GM18907 (cell line): Measurements from ENCODE around the gene WNK2.

Experiments used
- ATAC-seq: cut with Tn5 transposase; IDR thresholded peaks from one replicate; pipeline ENCODE4 v1.9.1; 2021; ENCODE audit warnings: mild to moderate bottlenecking, moderate library complexity; ENCODE audit not compliant: unreplicated experiment

The WNK2 gene

DNA sequence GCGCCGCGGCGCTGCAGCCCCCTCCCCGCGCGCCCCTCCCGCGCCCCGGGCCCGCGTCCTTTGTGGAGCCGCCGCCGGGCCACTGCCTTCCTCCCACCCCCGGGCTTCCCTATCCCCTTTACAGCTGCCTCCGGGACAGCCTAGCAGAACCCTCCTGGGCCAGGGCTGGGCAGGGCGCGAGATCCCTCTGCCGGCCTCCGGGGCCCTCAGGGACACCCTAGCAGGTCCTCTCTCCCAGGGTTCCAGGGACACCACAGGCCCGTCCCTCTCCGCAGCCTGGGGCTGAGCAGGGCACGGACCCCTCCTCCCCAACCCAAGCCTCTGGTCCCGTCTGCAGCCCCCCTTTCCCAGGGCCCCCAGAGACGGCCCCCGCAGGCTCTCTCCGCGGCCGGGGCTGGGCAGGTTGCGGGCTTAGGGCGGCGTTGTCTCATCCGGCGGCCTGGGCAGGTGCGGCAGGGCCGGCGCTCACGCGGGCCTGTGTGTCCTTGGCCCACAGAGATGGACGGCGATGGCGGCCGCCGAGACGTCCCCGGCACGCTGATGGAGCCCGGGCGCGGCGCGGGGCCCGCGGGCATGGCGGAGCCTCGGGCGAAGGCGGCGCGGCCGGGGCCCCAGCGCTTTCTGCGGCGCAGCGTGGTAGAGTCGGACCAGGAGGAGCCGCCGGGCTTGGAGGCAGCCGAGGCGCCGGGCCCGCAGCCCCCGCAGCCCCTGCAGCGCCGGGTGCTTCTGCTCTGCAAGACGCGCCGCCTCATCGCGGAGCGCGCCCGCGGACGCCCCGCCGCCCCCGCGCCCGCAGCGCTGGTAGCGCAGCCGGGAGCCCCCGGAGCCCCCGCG is 710 bp downstream of the WNK2 start:
- ATAC-seq: no peak

DNA sequence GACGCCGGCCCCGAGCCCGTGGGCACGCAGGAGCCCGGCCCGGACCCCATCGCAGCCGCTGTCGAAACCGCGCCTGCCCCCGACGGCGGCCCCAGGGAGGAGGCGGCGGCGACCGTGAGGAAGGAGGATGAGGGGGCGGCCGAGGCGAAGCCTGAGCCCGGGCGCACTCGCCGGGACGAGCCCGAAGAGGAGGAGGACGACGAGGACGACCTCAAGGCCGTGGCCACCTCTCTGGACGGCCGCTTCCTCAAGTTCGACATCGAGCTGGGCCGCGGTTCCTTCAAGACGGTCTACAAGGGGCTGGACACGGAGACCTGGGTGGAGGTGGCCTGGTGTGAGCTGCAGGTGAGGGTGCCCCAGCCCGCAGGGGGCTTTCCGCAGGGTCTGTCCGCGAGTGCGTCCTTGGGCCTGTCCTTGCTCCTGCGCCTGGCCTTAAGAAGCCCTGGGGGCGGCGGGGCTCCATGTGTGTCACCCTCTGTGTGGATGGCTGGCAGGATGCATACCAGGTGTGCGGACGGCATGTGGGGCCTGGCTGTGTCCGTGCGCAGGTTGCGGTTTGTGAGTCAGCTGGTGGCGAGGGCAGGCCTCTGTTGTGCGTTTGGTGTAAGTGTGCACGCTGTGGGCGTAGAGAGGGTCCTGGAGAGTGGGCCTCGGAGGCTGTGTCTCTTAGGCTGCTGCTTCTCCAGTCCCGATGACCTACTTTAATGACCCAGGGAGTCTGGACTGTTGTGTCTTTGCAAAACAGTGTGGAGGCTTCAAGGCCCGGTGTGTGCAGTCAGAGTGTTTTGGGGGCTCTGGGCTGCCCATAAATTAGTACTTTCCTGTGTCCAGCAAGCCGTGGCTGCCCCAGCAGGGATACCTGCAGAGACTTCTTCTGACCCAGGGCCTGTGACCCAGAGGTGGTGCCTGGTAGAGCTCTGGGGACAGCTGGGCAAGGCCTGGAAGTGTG is 1.6 kb downstream of the WNK2 start:
- ATAC-seq: no peak

DNA sequence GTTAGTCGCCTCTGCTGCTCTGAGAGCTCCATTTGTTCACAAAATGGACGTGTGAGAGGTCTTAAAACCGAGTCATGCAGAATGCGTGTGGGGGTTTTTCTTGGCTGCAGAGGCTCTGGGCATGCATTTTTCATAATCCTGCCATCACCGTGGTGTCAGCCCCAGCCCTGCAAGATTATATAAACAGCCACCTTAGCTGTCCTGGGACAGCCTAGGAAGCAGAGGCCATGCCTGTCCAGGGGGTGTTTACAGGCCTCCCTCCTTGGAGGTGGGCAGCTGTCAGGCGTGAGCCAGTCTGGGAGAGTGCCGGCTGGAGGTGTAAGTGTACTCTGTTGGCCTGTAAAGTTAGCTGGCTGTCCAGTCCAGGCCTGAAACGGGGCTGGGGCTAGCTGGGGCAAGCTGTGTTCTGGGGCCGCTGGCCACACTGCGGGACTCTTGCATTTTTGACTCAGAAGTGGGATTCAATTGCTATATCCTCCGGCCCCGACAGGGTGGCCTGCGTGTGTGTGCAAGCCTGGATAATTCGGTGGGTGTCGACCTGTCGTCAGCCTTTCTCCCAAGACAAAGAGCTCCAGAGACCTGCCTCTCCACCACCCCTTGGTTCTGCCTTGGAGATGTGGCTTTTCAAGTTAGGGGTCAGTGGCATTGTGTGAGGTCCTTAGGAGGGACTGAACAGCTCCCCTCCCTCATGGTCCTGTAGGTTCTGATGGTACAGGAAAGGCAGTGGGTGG is 2.4 kb downstream of the WNK2 start:
- no peak for ATAC-seq

DNA sequence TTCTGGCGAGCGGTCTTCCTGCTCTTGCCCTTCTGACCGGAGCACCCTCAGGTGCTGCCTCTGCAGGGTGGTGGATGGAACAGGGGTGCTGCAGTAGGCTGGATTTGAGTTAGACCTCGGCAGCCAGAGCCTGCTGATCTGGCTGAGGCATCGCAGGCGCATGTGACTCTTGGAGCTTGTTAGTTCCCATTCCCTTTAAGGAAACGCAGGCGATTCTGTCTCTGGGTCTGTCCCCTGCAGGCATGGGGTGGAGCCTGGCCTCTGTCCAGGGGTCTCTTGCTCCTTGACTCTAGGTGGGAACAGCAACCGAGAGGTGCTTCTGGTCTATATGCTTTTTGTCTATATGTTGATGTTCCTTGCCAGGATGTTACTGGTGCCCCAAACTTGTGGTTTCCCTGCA is 3.1 kb downstream of the WNK2 start:
- no peak for ATAC-seq

DNA sequence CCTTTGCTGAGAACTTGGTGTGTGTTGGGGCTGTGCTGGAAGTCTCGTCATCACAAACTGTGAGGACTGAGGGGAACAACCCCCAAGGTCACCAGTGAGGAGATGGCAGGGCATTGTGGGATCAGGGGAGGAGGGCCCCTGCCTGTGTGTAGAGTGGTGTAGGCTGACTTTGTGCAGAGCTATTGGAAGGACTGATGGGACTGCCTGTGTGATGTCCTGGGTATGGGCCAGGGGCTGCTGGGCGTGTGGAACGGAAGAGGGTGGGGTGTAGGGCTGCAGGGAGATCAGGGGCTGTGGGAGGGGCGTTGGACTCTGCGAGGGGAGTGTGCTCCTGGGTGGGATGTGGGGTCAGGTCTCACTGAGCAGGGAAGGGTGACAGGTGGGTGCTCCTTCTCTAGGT is 3.6 kb downstream of the WNK2 start:
- no peak for ATAC-seq

DNA sequence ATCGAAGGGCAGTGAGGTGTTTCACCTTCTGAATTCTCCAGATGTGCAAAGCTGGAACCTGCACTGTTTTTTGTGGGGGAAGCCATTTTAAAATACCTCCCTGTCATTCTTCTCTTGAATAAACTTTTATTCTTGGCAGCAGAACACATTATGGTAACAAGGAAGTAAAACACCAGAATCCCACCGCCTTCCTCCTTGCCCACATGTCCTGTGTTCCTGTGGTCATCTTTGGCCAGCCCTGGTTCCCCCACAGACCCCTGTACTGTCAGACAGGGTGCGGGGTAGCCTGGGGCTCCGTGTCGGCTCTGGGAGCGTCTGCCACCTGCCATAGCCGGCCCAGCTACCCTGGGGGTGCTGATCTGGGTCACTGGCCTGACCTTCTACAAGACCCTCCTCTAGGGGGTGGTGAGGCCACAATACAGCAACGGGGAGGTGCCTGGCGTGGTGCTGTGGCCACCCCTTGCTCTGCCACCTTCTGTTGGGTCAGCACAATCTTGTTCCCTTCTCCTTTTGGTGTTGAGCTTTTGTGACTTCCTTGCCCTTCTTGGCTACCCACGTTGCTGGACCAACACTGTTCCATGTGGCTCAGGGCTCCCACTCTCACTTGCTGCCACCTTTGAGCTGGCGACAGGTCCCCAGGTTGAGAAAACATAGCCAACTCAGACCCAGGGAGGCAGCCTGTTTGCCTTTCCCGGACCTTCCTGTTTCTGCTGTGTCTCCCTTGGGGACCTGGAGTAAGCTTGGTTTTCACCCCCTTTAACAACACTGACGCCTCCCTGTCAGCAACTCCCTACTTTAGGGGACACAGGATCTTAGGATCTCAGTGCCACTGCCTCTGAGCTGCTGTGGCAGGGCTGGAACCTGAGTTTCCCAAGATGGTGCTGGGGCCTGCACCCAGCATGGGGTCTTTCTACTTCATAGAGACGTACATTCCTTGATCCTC is 4.8 kb downstream of the WNK2 start:
- ATAC-seq: no peak

DNA sequence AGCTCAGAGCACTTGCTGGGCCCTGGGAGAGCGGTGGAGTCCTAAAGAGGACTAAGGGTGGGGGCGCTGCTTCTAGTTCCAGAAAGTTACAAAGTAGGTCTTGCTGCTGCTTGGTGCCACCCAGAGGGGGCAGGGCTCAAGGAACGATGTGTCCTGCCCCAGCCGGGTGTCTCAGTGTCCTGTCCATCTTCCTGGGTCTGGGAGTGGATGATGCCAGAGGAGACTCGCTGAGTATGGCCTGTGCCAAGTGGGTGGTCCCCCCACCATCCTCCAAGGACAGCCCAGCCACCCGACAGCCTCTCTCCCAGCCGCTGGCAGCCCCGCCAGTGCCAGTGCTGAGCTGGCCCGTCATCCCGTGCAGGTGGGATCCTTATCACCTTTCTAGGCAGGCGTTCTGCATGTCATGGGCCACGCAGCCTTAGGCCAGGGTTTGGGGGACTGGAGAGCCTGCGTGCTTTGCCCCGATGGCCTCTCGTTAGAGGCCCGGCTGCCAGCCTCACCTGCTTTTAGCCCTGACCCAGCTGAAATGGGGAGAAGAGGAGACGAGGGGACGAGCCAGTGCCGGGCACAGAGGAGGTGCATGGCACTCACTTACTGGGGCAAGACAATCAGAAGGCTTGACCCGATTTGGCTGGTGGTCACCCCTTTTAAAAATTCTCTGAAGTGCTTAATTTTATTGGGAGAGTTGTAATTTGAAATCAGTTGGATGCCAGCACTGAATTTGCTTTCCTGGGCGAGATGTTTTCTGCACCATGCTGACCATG is 5.6 kb downstream of the WNK2 start:
- ATAC-seq: no peak

DNA sequence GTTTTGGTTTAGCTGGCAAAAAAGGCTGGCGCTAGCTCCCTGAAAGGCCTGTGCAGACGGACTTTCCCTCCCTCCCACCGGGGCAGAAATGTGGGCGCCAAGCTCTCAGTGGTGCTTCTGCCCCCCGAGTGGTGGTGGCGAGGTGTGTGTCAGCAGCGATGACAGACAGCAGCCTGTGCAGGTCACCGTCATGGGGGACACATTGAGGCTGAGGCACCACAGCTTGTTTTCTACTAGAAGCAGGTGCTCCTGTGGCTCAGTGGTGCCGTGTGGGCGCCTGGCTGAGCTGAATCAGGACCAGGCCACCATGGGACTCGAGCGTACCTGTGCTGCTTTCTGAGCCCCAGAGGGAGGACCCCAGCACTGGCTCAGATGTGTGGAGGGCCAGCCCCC is 6.2 kb downstream of the WNK2 start:
- no peak for ATAC-seq

DNA sequence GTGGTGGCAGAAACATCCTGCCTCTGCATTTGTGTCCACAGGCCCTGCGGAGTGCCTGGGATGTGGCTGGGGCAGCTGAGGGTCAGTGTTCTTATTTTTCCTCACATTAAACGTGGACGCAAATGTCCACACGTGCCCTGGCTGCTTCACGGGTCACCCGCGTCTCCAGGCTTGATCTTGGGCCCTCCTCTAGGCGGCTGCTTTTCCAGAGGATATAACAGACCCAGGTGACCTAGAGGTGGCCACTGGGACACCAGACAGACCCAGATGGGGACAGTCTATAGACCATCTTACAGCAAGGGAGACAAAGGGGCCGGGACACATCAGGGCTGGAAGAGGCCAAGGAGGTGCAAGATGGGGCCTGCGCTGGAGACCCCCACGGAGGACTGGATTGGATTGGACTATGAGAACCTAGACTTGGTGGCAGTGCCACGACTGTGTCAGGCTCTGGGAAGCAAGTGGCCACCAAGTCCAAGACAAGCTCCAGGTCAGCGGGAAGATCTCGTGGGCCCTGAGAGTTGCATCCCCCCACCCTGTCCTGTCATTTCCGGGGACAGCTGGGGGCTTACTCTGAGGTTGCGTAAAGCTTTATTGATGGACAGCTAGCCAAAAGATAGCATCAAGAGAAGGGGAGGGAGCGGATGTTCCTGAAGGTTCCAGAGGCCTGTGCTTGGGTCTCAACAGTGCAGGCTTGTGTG is 6.9 kb downstream of the WNK2 start:
- ATAC-seq: no peak

DNA sequence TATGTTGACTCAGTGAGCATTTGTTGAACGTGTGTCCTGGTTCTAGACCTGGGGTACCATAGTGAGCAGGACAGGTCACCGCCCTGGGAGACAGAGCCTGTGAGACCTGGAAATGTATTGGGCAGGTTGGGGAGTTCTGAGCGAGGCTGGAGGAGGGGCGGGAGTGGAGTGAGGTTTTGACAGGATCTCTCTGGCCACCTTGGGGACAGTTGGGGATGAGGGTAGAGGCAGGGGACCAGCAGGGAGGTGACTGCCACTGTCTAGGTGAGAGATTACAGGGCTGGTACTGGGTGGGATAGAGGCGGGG is 7.4 kb downstream of the WNK2 start:
- ATAC-seq: no peak

DNA sequence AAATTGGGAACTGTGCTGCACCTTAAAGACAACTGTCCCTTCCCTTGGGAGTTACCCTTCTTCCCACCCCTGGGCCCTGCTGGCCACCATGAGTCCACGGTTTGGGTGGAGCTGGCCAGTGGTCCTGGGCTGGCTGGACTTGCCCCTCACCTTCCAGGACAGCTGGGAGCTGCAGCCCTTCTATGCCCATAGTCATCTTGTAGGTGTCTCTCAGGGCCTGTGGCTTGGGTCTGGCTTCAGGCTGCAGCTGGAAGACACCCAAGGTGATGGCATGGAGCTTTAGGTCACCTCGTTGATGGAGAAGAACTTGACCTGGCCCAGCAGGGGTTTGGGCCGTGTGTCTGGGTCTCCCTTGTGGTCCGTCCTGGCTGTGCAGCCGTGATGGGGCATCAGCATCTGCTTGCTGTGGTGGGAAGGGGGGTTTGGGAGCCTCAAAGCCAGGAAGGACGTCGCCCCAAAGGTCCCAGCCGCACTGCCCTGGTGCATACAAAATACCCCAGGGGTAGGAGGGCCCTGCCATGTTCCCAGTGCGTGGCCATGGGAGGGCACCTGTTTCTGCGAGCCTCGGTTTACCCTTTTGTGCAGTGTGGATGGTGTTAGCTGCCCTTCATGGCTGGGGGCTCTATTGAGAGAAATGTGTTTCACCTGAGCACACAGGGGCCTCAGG is 8.9 kb downstream of the WNK2 start:
- ATAC-seq: no peak

DNA sequence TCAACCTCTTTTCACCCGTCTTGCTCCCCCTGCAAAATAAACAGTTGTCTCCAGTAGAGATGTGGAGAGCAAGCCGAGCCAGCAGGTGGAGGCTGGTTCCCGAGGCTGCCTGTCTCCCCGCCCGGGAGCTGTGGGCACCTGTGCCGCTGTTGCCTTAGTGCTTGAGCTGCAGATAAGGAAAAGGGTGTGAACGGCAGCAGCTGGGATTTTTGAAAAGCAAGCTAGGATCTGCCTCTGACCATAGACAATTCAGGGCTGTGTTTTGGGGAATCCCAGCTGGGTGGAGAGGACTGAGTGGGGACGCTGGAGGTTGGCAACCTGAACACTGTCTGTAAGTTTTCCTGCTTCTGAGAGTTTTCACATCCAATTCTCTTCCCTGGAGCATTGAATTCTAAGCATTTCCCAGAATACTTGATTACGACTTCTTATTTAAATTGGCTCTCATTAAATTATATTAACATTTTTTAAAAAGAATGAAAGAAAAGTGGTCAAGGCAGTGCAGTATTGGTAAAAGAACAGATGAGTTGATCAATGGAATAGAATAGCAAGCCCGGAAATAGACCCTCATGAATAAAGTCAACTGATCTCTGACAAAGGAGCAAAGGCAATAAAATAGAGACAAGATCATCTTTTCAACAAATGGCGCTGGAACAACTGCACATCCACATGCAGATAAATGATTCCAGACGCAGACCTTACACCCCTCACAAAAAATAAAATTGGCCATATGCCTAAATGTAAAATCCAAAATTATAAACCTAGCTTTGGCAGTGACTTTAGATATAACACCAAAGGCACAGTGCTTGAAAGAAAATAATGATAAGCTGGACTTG is 9.7 kb downstream of the WNK2 start:
- ATAC-seq: no peak

DNA sequence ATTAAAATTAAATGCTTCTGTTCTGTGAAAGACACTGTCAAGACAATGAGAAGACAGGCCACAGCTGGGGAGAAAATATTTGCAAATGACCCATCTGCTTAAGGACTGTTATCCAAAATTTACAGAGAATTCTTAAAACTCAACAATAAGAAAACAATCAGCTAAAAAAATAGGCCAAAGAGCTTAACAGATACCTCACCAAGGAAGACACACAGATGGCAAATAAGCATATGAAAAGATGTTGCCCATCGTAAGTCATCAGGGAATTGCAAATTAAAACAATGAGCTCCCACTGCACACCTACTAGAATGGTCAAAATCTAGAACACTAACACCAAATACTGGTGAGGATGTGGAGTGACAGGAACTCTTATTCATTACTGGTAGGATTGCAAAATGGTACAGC is 10.3 kb downstream of the WNK2 start:
- no peak for ATAC-seq

DNA sequence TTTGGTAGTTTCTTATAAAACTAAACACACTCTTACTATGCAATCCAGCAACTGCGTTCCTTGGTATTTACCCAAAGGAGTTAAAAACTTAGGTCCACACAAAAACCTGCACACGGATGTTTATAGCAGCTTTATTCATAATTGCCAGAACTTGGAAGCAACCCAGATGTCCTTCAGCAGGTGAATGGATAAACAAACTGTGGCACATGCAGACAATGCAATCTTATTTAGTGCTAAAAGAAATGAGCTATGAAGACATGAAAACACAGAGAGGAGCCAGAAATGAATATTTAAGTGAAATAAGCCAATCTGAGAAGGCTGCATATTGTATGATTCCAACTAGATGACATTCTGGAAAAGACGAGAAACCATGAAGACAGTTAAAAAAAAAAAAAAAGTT is 10.7 kb downstream of the WNK2 start:
- no peak for ATAC-seq

DNA sequence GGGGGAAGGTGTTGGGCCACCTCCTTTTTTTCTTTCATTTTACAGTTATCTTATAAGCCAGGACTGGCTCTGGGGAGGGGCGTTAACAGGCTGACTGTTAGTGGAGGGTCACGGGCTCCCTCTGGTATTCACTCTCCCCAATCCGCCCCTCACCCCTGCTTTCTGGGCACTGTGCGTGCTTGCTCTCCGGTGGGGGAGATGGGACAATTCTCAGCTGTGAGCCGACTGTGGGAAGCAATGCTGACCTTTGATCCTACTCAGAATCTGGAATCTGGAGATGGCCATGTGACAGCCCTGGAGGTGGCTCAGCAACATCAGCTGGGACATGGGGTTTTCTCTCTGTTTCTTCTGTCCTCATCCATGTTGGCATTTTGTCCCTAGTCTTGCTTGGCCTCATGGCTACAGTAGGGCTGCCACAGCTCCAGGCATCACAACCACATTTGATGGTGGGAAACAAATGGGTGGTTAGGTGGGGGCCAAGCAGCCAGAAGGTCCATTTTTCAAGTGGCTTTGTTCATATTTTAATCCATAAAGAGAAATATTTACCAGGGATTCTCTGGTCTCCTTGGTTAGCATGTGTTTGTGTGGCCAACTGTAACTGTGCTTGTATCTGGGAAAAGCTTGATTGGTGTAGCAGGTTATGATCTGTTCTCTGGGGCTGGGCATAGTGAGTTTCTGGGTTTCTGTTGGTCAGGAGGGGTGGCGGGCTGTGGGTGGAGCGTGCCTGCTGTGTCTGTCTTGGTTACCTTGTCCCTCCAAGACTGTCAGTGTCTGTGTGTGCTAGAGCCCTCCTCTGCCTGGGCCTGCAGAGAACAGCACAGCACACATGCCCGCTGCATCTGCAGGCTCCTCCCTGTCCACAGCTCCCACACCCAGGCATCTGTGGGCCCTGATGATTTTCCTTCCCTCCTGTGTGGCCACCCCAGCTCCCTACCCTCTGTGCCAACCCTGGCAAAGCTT is 12.4 kb downstream of the WNK2 start:
- no peak for ATAC-seq

DNA sequence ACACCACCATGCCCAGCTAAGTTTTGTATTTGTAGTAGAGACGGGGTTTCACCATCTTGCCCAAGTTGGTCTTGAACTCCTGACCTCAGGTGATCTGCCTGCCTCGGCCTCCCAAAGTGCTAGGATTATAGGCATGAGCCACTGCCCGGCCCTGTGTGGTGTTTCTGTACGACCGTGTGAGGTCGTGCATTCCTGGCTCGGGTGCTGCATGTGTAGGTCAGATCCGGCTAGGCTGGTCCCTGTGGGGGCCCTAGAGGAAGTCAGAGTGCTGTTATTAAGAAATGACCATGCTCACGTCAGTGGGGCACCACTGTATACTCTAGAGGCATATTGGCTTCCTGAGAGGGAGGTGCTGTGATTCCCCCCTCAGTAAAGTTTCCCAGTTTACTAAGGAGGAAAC is 13.7 kb downstream of the WNK2 start:
- no peak for ATAC-seq
